Subcutaneous adipose tissue (tissue), 4 donors: ENCODE results near the gene SF3A1. TPM values are rescaled to one million over a fixed set of nuclear protein-coding genes. Genes with fewer than 3 reads are reported as not detected.

Experiments
- CTCF ChIP-seq: fragments of 450-650 bp; IDR thresholded peaks from one replicate; pipeline ENCODE4 v1.5.1; 2016; ENCODE audit warnings: low read depth, mild to moderate bottlenecking, control low read depth, antibody characterized with exemption, moderate library complexity
- total RNA-seq, 4 donors: library from RNA; depleted of rRNA; stranded (reverse); fragments of >200 nt; gene quantifications; one replicate each; pipeline ENCODE4 v1.1.0, GENCODE V29; 2016

The SF3A1 gene
- total RNA-seq, 4 donors from 2014 or later = 51.8 to 81.0 (median 67.4) TPM

DNA sequence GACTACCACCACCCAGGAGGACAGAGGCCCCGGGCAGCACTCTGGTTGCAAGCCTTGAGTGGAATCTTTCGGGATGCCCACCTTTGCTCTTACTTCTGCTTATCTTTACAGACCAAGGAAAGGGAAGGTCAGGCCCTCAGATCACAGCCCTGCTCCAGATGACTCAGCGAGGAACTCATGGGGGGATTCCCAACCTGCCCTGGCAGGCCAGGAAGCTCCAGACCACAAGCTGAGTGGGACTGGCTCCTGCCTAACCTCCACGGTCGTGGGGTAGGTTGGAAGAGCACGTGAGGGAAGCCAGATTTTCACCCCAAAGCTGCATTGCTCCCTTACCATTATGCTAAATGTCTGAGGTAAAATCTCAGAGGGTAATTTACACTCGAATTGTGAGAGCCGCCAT, 41.8 kb downstream of the SF3A1 start:
- no peak for TF ChIP-seq CTCF

- no peak for TF ChIP-seq CTCF
These were observed 42.9 kb downstream of the SF3A1 start for GRCh38 chr22:30313527-30314363.

- TF ChIP-seq CTCF = no peak
These were observed 44.6 kb downstream of the SF3A1 start for GRCh38 chr22:30312053-30312452.

DNA sequence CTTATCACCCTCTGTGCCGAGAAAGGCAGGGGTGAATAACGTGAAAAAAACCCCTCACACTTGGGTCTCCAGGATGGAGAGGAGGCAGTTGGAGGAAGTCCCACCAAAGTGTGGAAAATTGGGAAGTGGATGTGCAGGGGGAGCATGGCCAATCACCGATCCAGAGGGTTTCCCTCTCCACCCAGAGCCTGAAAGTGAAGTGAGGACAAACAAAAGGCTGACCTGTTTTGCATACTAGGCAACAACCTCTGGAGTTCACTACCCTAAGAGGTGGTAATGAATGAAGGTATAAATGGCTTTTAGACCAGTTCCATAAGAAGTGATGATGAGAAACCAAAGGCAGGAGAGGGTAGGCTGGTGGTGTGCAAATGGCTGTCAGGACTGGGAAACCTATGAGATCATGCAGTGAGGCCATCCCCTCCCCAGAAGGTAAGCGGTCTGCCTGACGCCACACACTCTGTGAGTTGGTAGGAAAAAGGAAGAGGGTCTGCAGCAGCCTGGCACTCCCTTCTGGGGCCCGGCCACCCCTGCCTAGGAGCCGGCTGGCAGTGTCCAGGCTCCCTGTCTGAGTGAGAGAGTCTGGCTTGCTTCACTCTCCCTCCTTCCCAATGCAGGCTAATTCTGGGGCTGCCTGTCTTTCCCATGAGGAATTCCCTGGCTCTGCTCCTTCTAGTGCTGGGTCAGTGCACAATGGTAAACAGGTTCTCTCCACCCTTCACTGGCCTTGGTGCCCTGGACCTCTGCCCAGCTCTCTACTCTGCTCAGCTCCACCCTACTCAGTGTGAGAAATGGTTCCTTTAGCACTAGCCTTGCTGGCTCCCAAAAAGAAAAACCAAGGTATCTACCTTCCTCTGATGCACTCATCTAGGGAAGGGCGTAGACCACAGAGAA, 45.6 kb downstream of the SF3A1 start:
- TF ChIP-seq CTCF = no peak

DNA sequence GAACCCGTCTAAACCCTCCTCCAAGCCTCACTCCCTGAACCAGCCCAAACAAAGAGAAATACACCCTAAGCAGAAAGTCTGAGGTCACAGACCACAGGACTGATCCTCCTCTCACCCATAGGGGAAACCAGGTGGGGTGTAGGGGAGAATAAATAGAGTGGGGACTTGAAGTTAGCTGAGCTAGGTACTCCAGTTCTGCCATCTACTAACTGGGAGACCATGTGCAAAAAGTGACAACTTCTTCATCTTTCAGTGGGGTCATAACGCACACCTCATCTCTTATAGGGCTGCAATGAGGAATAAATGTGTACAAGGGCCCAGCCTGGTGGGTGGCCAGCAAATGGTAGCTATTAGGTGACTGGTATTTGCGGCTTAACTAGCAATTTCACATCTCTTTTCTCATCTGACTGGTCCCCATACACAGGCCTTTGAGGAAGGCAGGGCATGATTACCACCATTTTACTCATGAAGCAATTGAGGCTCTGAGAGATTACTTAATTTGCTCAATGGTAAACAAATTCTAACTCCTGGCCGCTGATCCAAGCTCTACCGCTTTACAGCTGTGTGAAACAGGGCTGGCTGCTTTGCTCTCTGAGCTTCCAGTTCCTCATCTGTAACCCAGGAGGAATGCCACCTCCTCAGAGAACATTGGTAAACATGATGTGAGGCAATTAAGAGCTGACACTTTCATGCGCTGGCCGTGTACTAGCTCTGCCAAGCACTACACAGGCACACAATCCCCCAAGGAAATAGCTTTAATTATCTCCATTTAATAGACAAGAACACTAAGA, 46.5 kb downstream of the SF3A1 start:
- TF ChIP-seq CTCF = no peak

GRCh38 chr22:30308518-30309230, 48.0 kb downstream of the SF3A1 start:
- TF ChIP-seq CTCF = no peak
